ENCODE data around the gene SPRY2. TPM values are rescaled to one million over a fixed set of nuclear protein-coding genes. Genes with fewer than 3 reads are reported as not detected.

The SPRY2 gene
- polyA plus RNA-seq, 3 donors, result 61.7 to 73.3 (median 69.4) TPM

DNA sequence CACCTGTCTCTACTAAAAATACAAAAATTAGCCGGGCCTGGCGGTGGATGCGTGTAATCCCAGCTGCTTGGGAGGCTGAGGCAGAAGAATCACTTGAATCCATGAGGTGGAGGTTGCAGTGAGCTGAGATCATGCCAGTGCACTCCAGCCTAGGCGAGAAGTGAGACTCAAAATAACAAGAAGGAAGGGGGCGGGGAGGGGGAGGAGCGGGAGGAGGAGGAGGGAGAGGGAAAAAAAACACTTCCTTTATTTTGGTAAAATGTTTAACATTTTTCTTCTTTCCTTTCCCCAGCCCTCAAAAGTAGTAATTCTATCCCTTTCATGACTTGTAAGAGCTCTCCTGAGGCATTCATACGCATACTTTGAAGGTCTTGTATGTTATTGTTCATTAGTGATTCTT, 44.3 kb downstream of the SPRY2 start:
- no peak for DNase-seq (ENCODE audit: extremely low read depth in 1 of 11, low read depth in 9 of 11, low spot score in 4 of 11)

DNA sequence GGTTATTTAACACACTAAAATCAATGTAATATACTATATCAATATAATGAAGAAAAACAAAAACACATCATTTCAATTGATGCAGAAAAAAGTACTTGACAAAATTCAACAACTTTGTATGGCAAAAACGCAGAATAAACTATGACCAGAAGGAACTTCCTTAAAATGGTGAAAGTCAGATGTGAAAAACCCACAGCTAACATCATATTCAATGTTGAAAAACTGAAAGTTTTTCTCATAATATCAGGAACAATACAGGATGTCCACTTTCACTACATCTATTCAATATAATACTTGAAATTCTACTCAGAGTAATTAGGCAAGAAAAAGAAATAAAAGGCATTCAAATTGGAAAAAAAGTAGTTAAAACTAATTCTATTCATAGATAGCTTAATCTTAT, 50.3 kb downstream of the SPRY2 start:
- no peak for DNase-seq (ENCODE audit: extremely low read depth in 1 of 11, low read depth in 9 of 11, low spot score in 4 of 11)
